NCI-H2227 (cell line): Measurements from ENCODE around the gene MICAL1.

Experiments used
- DNase-seq: peaks from one replicate; lab custom pipeline; 2025; ENCODE audit not compliant: unreplicated experiment; lab: John Stamatoyannopoulos, UW

MICAL1 gene, protein sequence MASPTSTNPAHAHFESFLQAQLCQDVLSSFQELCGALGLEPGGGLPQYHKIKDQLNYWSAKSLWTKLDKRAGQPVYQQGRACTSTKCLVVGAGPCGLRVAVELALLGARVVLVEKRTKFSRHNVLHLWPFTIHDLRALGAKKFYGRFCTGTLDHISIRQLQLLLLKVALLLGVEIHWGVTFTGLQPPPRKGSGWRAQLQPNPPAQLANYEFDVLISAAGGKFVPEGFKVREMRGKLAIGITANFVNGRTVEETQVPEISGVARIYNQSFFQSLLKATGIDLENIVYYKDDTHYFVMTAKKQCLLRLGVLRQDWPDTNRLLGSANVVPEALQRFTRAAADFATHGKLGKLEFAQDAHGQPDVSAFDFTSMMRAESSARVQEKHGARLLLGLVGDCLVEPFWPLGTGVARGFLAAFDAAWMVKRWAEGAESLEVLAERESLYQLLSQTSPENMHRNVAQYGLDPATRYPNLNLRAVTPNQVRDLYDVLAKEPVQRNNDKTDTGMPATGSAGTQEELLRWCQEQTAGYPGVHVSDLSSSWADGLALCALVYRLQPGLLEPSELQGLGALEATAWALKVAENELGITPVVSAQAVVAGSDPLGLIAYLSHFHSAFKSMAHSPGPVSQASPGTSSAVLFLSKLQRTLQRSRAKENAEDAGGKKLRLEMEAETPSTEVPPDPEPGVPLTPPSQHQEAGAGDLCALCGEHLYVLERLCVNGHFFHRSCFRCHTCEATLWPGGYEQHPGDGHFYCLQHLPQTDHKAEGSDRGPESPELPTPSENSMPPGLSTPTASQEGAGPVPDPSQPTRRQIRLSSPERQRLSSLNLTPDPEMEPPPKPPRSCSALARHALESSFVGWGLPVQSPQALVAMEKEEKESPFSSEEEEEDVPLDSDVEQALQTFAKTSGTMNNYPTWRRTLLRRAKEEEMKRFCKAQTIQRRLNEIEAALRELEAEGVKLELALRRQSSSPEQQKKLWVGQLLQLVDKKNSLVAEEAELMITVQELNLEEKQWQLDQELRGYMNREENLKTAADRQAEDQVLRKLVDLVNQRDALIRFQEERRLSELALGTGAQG

GRCh38 chr6:109455437-109456110 lies at the start of gene MICAL1:
MICAL1 (minus strand) TSS chr6:109455772; CDS start chr6:109454196, 1,576 bp downstream.
- DNase-seq: peak; percentile 69

- DNase-seq: no peak
Observed at GRCh38 chr6:109503327-109504224, 48.0 kb upstream of the MICAL1 start.

- no peak for DNase-seq
Observed at GRCh38 chr6:109498936-109499335, 43.4 kb upstream of the MICAL1 start.

DNA sequence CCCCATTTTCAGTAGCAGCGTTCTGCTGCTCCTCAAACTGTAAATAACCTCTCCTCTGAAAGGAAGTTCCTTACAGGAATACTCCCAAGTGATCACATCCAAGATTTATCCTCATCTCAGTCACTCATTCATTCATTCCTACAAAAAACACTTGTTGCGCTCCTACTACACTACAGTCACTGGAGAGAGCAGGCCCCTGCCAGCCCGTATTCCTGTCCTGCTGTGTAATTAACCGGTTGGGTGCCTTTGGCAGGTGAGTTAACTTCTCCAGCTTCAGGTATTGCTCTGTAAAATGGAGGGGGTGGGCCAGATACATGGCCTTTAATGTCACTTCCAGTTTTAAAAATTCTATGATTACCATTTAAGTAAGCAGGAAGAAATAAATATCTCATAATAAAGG lies 42.5 kb upstream of the MICAL1 start:
- no peak for DNase-seq

- no peak for DNase-seq
Observed at GRCh38 chr6:109496036-109496772, 40.6 kb upstream of the MICAL1 start.

DNA sequence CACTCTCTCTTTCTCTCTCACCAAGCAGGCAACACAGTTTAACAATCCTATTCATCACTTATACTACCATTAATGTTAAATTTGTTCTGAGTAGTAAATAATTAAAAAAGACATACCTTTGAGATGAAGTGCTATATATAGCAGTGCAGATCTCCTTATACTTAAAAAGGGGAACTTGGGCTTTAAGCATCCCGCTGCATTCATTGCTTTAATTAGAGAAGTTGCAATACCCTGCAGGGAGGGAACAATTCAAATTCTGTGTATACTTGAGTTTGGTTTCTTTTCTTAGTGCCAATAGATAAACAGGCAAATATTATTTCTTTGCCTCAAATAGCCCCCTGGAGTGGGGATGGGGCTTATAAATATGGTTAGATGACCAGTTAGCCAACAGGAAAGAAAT lies 38.3 kb upstream of the MICAL1 start:
- DNase-seq: no peak

GRCh38 chr6:109491207-109491938 lies 35.8 kb upstream of the MICAL1 start:
- no peak for DNase-seq

DNA sequence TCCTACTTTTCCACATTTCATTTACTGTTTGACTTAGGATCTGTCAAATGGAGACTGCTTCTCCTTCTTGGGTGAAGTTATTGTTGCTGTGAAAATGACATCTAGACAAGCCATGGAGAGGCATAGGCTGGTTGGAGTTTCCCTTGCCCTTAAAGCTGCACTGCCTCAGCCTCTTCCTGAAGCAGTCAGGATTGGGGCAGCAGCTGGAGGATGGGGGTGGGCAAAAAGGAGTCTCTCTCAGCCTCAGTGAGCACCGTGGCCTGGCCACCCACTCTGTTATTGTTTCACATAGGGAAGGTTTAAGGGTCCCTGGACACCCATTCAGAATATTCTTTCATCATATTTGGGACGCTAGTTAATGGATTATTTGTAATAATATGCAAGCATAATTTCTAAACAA lies 35.1 kb upstream of the MICAL1 start:
- no peak for DNase-seq

DNA sequence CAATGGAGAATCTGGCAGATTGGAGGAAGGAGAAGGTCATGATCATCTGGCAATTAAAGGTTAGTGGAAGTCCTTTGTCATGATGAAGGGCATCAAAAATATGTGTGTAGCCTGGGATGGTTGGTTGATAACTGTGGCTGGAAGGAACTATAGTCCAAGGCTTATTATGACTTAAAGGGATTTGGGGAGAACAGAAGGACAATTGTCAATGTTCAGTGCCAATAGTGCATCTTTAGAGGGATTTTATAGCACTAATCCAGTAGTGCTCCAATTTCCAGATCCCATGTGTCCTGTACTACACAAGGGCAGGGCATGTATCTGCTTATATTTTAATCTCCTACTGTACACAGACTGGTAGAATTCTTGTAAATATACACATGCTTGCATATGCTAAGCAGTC lies 32.4 kb upstream of the MICAL1 start:
- DNase-seq: no peak

- no peak for DNase-seq
Observed at GRCh38 chr6:109486068-109486467, 30.5 kb upstream of the MICAL1 start.

- no peak for DNase-seq
Observed at GRCh38 chr6:109485266-109485935, 29.8 kb upstream of the MICAL1 start.

DNA sequence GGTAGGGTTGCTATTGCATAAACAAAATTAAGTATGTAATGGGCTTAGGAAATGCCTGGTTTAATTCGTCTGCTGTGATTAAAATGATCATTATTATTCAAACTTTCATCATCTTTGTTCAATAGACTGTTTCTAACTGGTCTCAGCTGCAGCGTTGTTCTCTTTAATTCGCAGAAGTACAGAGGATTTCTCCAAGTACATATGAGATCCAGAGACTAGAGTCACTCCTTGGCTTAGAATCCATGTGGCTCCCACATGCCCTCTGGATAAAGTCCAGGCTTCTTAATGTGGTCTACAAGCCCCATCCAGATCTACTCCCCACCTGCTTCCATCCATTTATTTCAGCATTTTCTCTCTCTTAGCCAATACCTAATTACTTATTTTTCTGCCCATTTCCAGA lies 28.6 kb upstream of the MICAL1 start:
- no peak for DNase-seq

DNA sequence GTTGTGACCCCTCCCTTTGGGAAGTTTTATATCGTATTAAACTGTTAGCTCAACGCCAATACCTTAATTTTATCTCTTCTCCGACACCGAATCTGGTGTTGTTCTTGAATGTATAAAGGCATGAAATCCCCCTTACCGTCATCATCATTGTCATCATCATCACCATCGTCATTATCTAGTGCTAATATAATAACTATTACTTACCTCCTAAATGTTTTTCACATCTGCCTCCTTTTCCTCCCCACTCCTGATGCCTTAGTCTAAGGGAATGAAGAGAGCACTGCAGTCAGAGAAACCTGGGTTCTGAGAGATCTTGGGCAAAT lies 28.1 kb upstream of the MICAL1 start:
- no peak for DNase-seq

GRCh38 chr6:109482905-109483734 lies 27.5 kb upstream of the MICAL1 start, which contains the start of gene ZBTB24:
ZBTB24 (minus strand) TSS chr6:109483219; CDS start chr6:109482026, 1,193 bp downstream.
- peak; percentile 91 for DNase-seq

DNA sequence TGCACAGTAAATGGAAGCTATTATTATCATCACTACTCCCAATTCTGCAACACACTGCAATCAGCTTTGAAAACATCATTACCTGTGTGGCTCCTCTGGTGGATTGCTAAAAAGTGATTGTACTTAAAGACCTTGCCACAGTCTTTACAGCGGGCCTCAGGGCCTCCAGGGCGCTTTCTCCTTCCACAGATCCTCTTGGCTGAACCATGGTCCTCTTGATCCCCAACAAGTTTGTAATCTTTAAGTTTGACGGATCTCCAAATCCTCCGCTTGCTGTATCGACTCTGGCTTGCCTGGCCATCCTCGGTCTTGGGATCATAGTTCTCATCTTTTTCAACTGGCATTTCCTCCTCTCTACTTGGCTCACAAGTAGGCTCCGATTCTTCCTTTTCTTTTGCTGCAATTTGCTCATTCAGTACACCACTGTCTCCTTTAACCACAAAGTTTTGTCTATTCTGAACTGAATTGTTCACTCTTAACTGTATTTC lies 25.5 kb upstream of the MICAL1 start:
- DNase-seq: no peak

- DNase-seq: no peak
Observed at GRCh38 chr6:109478841-109479624, 23.5 kb upstream of the MICAL1 start.
